ENCODE measurements around the gene AP1S1. TPM values are rescaled to one million over a fixed set of nuclear protein-coding genes. Genes with fewer than 3 reads are reported as not detected.

Gene AP1S1
- total and polyA plus RNA-seq, 2 of the 13 experiments (the other 11 are each of a cell fraction or from before 2014, with no cell fraction given), result 57.5 to 68.1 TPM

DNA sequence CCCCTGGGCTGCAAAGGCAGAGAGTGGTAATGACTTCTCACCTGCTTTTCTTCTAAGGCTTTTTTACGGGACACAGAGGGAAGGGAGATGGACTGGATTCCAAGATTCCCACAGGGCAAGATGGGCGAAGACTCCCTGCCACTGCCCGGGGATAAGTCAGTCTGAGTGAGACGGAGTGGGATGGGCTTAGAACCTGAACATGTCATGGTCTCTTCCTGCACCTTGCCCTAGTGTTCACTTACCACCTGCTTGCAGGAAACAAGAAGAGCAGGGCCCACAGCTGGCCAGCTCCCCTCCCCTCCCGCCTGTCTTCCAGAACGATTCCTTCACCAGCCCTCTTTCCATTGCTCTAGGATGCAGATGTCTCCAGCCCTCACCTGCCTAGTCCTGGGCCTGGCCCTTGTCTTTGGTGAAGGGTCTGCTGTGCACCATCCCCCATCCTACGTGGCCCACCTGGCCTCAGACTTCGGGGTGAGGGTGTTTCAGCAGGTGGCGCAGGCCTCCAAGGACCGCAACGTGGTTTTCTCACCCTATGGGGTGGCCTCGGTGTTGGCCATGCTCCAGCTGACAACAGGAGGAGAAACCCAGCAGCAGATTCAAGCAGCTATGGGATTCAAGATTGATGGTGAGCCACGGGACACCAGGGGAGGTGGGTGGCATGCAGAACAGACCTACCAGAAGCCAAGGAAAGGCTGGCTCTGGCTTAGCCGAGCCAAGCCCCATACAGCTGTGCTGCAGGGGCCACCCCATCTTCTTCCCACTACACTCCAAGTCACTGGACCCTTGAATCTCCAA is 26.0 kb upstream of the AP1S1 start (continued):
- TF ChIP-seq, protein P1, sequence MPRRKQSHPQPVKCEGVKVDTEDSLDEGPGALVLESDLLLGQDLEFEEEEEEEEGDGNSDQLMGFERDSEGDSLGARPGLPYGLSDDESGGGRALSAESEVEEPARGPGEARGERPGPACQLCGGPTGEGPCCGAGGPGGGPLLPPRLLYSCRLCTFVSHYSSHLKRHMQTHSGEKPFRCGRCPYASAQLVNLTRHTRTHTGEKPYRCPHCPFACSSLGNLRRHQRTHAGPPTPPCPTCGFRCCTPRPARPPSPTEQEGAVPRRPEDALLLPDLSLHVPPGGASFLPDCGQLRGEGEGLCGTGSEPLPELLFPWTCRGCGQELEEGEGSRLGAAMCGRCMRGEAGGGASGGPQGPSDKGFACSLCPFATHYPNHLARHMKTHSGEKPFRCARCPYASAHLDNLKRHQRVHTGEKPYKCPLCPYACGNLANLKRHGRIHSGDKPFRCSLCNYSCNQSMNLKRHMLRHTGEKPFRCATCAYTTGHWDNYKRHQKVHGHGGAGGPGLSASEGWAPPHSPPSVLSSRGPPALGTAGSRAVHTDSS (CRISPR knock-in tag; conservative IDR thresholded peaks at IDR 0.05), result 0 out of 2 replicates have a peak, but pooled peaks have one; percentile 7
- TF ChIP-seq SMARCE1 (IDR thresholded peaks at IDR 0.05; ENCODE audit: borderline replicate concordance), result no peak
- peak; percentile 61; the same call in 1 of the 2 replicates for TF ChIP-seq NR1H2 (CRISPR knock-in tag; IDR thresholded peaks at IDR 0.05; ENCODE audit: borderline replicate concordance, low read depth)
- TF ChIP-seq, protein P2, sequence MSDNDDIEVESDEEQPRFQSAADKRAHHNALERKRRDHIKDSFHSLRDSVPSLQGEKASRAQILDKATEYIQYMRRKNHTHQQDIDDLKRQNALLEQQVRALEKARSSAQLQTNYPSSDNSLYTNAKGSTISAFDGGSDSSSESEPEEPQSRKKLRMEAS (IDR thresholded peaks at IDR 0.05), result no peak
- no peak for TF ChIP-seq RFX1 (IDR thresholded peaks at IDR 0.05)
- TF ChIP-seq KLF11 (CRISPR knock-in tag; IDR thresholded peaks at IDR 0.05), result no peak
- TF ChIP-seq ZNF547 (CRISPR knock-in tag; IDR thresholded peaks at IDR 0.05), result no peak
- 0 out of 2 replicates have a peak, but pooled peaks have one; percentile 23 for TF ChIP-seq SMAD1 (CRISPR knock-in tag; IDR thresholded peaks at IDR 0.05; ENCODE audit: borderline replicate concordance, low read depth)
- TF ChIP-seq POLR2AphosphoS2 (IDR thresholded peaks at IDR 0.05; ENCODE audit: low read depth, low read length), result no peak
- no peak for TF ChIP-seq ZNF775 (CRISPR knock-in tag; IDR thresholded peaks at IDR 0.05; ENCODE audit: borderline replicate concordance)
- no peak for TF ChIP-seq TP53 (CRISPR knock-in tag; conservative IDR thresholded peaks at IDR 0.05)
- TF ChIP-seq HOXA3 (CRISPR knock-in tag; IDR thresholded peaks at IDR 0.05), result 0 out of 2 replicates have a peak, but pooled peaks have one; percentile 6
- peak in 1 of 2 experiments; percentile 55; a peak in 3 of 4 replicates for TF ChIP-seq POLR2A (IDR thresholded peaks at IDR 0.05; ENCODE audit: insufficient read depth in 1 of 2, low read depth in 2 of 2, low read length in 2 of 2)
- TF ChIP-seq FLYWCH1 (CRISPR knock-in tag; IDR thresholded peaks at IDR 0.05), result no peak
- TF ChIP-seq, protein P3, sequence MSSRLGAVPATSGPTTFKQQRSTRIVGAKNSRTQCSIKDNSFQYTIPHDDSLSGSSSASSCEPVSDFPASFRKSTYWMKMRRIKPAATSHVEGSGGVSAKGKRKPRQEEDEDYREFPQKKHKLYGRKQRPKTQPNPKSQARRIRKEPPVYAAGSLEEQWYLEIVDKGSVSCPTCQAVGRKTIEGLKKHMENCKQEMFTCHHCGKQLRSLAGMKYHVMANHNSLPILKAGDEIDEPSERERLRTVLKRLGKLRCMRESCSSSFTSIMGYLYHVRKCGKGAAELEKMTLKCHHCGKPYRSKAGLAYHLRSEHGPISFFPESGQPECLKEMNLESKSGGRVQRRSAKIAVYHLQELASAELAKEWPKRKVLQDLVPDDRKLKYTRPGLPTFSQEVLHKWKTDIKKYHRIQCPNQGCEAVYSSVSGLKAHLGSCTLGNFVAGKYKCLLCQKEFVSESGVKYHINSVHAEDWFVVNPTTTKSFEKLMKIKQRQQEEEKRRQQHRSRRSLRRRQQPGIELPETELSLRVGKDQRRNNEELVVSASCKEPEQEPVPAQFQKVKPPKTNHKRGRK (CRISPR knock-in tag; IDR thresholded peaks at IDR 0.05), result peak; percentile 91
- TF ChIP-seq MTF1 (CRISPR knock-in tag; IDR thresholded peaks at IDR 0.05), result no peak
- TF ChIP-seq, protein P4, sequence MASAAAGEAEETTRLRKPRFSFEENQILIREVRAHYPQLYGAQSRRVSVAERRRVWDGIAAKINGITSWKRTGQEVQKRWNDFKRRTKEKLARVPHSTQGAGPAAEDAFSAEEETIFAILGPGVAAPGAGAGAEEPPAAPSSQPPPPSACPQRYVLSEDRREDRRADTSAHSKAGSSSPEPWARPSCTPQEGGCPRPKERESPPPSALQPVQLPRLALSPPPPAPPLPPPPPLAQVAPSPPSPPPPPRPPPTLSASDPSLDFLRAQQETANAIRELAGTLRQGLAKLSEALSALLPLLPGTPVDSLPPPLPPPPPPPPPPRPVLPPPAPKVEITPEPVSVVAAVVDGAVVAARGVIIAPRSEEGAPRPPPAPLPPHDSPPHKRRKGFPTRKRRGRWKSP (CRISPR knock-in tag; IDR thresholded peaks at IDR 0.05), result no peak
- TF ChIP-seq, protein P5, sequence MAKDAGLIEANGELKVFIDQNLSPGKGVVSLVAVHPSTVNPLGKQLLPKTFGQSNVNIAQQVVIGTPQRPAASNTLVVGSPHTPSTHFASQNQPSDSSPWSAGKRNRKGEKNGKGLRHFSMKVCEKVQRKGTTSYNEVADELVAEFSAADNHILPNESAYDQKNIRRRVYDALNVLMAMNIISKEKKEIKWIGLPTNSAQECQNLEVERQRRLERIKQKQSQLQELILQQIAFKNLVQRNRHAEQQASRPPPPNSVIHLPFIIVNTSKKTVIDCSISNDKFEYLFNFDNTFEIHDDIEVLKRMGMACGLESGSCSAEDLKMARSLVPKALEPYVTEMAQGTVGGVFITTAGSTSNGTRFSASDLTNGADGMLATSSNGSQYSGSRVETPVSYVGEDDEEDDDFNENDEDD (CRISPR knock-in tag; IDR thresholded peaks at IDR 0.05; ENCODE audit: borderline replicate concordance), result no peak
- TF ChIP-seq NRL (CRISPR knock-in tag; IDR thresholded peaks at IDR 0.05; ENCODE audit: borderline replicate concordance), result peak; percentile 57; the same call in 1 of the 2 replicates
- TF ChIP-seq, protein P6, sequence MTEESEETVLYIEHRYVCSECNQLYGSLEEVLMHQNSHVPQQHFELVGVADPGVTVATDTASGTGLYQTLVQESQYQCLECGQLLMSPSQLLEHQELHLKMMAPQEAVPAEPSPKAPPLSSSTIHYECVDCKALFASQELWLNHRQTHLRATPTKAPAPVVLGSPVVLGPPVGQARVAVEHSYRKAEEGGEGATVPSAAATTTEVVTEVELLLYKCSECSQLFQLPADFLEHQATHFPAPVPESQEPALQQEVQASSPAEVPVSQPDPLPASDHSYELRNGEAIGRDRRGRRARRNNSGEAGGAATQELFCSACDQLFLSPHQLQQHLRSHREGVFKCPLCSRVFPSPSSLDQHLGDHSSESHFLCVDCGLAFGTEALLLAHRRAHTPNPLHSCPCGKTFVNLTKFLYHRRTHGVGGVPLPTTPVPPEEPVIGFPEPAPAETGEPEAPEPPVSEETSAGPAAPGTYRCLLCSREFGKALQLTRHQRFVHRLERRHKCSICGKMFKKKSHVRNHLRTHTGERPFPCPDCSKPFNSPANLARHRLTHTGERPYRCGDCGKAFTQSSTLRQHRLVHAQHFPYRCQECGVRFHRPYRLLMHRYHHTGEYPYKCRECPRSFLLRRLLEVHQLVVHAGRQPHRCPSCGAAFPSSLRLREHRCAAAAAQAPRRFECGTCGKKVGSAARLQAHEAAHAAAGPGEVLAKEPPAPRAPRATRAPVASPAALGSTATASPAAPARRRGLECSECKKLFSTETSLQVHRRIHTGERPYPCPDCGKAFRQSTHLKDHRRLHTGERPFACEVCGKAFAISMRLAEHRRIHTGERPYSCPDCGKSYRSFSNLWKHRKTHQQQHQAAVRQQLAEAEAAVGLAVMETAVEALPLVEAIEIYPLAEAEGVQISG (CRISPR knock-in tag; IDR thresholded peaks at IDR 0.05), result peak; percentile 15; the same call in 1 of the 2 replicates

Measured in HepG2 (cell line).